ENCODE measurements around the gene RPN1. TPM values are rescaled to one million over a fixed set of nuclear protein-coding genes. Genes with fewer than 3 reads are reported as not detected.

Gene RPN1
- total and polyA plus RNA-seq, 2 of the 13 experiments (the other 11 are each of a cell fraction or from before 2014, with no cell fraction given) = 290 to 342 TPM

DNA sequence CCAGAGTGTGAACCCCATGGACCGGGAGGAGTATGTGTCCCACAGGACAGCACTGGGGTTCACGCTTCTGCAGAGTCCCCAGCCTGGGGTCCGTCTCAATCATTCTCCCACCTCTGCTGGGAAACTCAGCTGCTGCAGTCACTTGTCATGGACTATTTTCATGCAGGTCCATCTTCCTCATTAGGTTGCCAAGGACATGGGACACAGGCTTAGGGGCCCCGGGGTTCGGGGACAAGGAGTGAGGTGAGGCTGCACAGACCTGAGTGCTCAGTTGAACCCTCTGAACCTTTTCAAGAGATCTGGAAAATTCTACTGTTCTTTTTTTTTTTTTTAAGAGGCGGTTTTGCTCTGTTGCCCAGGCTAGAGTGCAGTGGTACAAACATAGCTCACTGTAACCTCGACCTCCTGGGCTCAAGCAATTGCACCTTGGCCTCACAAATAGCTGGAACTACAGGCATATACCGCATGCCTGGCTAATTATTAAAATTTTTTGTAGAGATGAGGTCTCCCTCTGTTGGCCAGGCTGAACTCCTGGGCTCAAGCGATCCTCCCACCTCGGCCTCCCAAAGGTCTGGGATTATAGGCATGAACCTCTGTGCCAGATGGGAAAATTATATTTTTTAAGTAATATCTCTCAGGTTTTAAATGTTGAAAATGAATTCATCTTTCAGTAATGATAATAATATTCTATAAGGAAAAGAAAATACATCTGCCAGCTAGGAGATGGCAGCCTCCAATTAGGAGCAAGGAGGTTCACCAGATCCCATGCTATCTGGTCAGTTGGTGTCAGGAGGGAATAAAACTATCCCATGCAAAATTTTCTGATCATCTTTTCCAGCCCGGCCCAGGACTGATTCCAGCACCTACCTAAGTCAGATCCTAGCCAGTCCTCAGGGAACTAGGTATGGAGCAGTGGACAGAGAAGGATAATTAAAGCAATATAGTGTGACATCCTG, 45.2 kb downstream of the RPN1 start (continued):
- TF ChIP-seq THAP7 (CRISPR knock-in tag; IDR thresholded peaks at IDR 0.05) = no peak
- TF ChIP-seq SUZ12 (IDR thresholded peaks at IDR 0.05; ENCODE audit: low read depth, low read length) = no peak
- peak; percentile 58 for TF ChIP-seq MED1 (CRISPR knock-in tag; IDR thresholded peaks at IDR 0.05)
- TF ChIP-seq RXRA (CRISPR knock-in tag; IDR thresholded peaks at IDR 0.05) = peak; percentile 30; the same call in 1 of the 2 replicates
- TF ChIP-seq ISL2 (CRISPR knock-in tag; IDR thresholded peaks at IDR 0.05) = peak; percentile 49; the same call in 1 of the 2 replicates
- no peak; the same call in 1 of the 2 replicates for TF ChIP-seq DMAP1 (CRISPR knock-in tag; IDR thresholded peaks at IDR 0.05)
- peak; percentile 89 for TF ChIP-seq PAXIP1 (CRISPR knock-in tag; conservative IDR thresholded peaks at IDR 0.05)
- no peak for TF ChIP-seq ZNF333 (CRISPR knock-in tag; IDR thresholded peaks at IDR 0.05; ENCODE audit: borderline replicate concordance)
- TF ChIP-seq, protein P1, sequence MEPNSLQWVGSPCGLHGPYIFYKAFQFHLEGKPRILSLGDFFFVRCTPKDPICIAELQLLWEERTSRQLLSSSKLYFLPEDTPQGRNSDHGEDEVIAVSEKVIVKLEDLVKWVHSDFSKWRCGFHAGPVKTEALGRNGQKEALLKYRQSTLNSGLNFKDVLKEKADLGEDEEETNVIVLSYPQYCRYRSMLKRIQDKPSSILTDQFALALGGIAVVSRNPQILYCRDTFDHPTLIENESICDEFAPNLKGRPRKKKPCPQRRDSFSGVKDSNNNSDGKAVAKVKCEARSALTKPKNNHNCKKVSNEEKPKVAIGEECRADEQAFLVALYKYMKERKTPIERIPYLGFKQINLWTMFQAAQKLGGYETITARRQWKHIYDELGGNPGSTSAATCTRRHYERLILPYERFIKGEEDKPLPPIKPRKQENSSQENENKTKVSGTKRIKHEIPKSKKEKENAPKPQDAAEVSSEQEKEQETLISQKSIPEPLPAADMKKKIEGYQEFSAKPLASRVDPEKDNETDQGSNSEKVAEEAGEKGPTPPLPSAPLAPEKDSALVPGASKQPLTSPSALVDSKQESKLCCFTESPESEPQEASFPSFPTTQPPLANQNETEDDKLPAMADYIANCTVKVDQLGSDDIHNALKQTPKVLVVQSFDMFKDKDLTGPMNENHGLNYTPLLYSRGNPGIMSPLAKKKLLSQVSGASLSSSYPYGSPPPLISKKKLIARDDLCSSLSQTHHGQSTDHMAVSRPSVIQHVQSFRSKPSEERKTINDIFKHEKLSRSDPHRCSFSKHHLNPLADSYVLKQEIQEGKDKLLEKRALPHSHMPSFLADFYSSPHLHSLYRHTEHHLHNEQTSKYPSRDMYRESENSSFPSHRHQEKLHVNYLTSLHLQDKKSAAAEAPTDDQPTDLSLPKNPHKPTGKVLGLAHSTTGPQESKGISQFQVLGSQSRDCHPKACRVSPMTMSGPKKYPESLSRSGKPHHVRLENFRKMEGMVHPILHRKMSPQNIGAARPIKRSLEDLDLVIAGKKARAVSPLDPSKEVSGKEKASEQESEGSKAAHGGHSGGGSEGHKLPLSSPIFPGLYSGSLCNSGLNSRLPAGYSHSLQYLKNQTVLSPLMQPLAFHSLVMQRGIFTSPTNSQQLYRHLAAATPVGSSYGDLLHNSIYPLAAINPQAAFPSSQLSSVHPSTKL (CRISPR knock-in tag; IDR thresholded peaks at IDR 0.05) = 0 out of 2 replicates have a peak, but pooled peaks have one; percentile 38
- no peak for TF ChIP-seq SOX6 (IDR thresholded peaks at IDR 0.05)
- peak; percentile 36 for TF ChIP-seq SOX6 (CRISPR knock-in tag; IDR thresholded peaks at IDR 0.05)
- peak in 1 of 2 experiments; percentile 75; a peak in 2 of 4 replicates for TF ChIP-seq EP300 (IDR thresholded peaks at IDR 0.05; ENCODE audit: low read depth in 2 of 2, low read length in 2 of 2)
- no peak for TF ChIP-seq EP300 (CRISPR knock-in tag; IDR thresholded peaks at IDR 0.05; ENCODE audit: borderline replicate concordance)
- peak in 1 of 2 experiments; percentile 49; a peak in 2 of 4 replicates for TF ChIP-seq HMGXB4 (CRISPR knock-in tag; IDR thresholded peaks at IDR 0.05; ENCODE audit: borderline replicate concordance in 1 of 2, low read depth in 1 of 2)
- 0 out of 2 replicates have a peak, but pooled peaks have one; percentile 2 for TF ChIP-seq BORCS8-MEF2B (CRISPR knock-in tag; IDR thresholded peaks at IDR 0.05)

Data from HepG2 (cell line).